HG03439 (cell line): ENCODE results near the gene BRME1.
"Not testable (repeated sequence)": the region's sequence is repeated elsewhere in the genome, so short reads cannot be mapped to it uniquely, and the experiment has no call there.

Experiments used
- ATAC-seq: cut with Tn5 transposase; IDR thresholded peaks from one replicate; pipeline ENCODE4 v1.9.1; 2021; ENCODE audit warnings: mild to moderate bottlenecking, moderate library complexity; ENCODE audit not compliant: unreplicated experiment

The BRME1 gene

GRCh38 chr19:13869281-13869680 lies 36.6 kb downstream of the BRME1 start:
- ATAC-seq = no peak

GRCh38 chr19:13868663-13869062 lies 37.3 kb downstream of the BRME1 start:
- no peak for ATAC-seq

GRCh38 chr19:13866463-13867046 lies 39.4 kb downstream of the BRME1 start:
- no peak for ATAC-seq

GRCh38 chr19:13865571-13866462 lies 40.1 kb downstream of the BRME1 start:
- ATAC-seq = no peak

- no peak for ATAC-seq
These were observed 41.0 kb downstream of the BRME1 start for GRCh38 chr19:13864667-13865570.

GRCh38 chr19:13864046-13864666 lies 41.8 kb downstream of the BRME1 start:
- no peak for ATAC-seq

- peak; percentile 66 for ATAC-seq
These were observed 44.0 kb downstream of the BRME1 start for GRCh38 chr19:13861714-13862531.

- peak; percentile 17 for ATAC-seq
These were observed 44.6 kb downstream of the BRME1 start for GRCh38 chr19:13861392-13861713.

- no peak for ATAC-seq
These were observed 45.1 kb downstream of the BRME1 start for GRCh38 chr19:13860679-13861391.

- ATAC-seq = no peak
These were observed 46.5 kb downstream of the BRME1 start for GRCh38 chr19:13859361-13859880.

GRCh38 chr19:13856497-13856896 lies 49.4 kb downstream of the BRME1 start:
- ATAC-seq = no peak

GRCh38 chr19:13852171-13852707 lies 53.7 kb downstream of the BRME1 start:
- ATAC-seq = not testable (repeated sequence)

GRCh38 chr19:13851734-13852114 lies 54.2 kb downstream of the BRME1 start:
- ATAC-seq = not testable (repeated sequence)

- ATAC-seq = no peak
These were observed 54.8 kb downstream of the BRME1 start for GRCh38 chr19:13850910-13851733.

- no peak for ATAC-seq
These were observed 55.7 kb downstream of the BRME1 start for GRCh38 chr19:13849991-13850909.

- ATAC-seq = no peak
These were observed 56.9 kb downstream of the BRME1 start for GRCh38 chr19:13848798-13849676.
